HG03378 (cell line): ENCODE data around the gene DCAKD.
"Not testable (repeated sequence)": the region's sequence is repeated elsewhere in the genome, so short reads cannot be mapped to it uniquely, and the experiment has no call there.

Experiments used
- ATAC-seq: cut with Tn5 transposase; IDR thresholded peaks from one replicate; pipeline ENCODE4 v1.9.1; 2021; ENCODE audit warnings: mild to moderate bottlenecking, moderate library complexity; ENCODE audit not compliant: unreplicated experiment

The DCAKD gene

DNA sequence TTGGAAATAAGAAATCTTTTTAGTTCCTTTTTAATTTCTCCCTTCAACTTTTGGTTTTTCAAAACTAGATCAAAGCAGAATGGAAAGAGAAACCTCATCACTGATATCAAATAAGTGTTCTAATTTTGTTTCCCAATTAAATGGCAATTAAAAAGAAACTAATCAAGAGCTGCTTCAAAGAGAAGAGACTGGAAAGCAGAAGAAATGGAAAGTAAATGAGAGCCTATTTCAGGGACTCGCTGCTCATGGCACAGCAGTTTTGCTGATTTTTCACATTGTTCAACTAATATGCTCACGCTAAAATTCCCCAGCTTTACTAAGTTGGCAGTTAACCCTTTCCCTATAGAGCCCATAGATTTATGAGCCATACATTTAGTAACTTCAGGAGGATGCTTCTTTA is 16.2 kb upstream of the DCAKD start:
- no peak for ATAC-seq

- no peak for ATAC-seq
Measured at GRCh38 chr17:45063198-45063597, 11.8 kb upstream of the DCAKD start.

DNA sequence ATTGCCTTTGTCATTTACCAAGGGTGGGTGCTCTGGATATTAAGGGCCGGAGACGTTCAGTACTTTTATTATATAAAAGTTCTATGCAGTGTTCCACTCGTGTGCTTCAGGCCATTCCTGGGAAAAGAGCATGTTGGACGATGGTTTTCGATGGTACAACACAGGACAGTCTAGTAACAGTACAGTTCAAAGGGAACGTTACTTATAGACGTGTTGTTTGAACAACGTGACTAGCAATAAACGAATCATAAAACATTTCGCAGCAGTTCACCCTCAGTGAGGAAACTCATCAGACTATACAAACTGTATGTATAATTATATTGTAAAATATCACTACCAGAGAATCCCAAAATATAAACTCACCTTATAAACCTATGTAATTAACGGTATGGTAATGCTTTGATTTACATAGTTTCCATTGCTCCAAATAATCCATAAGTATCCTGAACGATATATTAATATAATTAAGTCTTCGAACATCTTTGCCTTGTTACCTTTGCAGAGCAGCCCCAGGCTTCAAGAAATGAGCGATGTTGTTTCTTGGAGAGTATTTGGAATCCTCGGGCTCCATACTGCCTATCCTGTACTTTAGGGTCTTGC is 10.3 kb upstream of the DCAKD start:
- ATAC-seq = no peak

DNA sequence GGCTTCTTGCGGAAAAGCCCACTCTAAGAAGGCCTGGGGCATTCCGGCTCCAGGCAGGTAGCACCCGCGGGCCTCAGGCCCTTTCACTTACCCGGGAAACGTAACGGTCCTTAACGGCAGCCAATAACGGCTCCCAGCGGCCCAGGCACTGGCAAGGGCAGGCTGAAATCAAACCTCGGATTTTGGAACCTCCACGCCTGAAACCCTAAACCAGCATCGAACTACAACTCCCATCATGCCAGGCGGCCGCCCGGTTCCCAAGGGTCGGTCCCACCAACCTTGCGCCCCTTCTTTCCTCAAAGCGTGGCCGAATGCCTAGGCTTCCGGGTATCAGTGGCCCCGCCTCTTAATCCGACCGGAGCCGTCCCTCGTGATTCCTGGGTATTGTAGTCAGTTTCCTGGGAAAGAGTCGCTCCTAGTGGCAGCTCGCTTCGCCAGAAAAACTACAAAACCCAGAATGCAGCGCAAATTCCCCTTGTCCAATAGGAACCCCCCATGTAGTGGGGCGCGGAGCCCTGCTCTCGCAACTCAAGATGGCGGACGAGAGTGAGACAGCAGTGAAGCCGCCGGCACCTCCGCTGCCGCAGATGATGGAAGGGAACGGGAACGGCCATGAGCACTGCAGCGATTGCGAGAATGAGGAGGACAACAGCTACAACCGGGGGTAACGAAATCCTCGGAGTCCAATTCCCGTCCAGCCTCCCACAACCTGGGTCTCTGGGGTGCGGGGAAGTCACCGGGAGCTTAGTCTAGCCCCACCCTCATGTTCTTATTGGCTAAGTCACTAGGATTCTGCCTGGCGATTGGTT is 9.6 kb upstream of the DCAKD start, which contains the start of gene NMT1:
Gene NMT1 (plus strand): TSS at position 521 of the 809 bp plus-strand sequence. CDS start 13 bp downstream, at position 534.
- peak; percentile 81 for ATAC-seq

DNA sequence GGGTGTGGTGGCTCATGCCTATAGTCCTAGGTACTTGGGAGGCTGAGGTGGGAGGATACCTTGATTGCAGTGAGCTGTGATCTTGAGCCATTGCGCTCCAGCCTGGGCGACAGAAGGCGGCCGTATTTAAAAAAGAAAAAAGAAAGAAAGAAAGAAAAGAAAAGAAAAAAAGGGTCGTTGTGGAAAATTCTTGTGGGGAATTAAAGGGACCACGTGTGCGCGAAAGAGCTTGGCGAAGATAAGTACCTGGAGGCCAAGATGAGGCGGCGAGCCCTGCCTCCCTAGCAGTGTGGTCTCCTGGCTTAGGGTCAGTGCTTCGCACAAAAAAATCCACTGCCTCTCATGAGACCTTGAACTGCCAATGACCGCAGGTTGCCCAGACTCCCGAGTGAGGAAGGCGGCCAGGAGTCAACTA is 9.0 kb upstream of the DCAKD start:
- no peak for ATAC-seq

GRCh38 chr17:45052052-45052772 is 780 bp upstream of the DCAKD start:
- no peak for ATAC-seq

DNA sequence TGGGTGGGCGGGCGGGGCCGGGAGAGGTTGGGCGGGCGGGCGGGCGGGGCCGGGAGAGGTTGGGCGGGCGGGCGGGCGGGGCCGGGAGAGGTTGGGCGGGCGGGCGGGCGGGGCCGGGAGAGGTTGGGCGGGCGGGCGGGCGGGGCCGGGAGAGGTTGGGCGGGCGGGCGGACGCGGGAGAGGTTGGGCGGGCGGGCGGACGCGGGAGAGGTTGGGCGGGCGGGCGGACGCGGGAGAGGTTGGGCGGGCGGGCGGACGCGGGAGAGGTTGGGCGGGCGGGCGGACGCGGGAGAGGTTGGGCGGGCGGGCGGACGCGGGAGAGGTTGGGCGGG is 254 bp upstream of the DCAKD start:
- not testable (repeated sequence) for ATAC-seq

DNA sequence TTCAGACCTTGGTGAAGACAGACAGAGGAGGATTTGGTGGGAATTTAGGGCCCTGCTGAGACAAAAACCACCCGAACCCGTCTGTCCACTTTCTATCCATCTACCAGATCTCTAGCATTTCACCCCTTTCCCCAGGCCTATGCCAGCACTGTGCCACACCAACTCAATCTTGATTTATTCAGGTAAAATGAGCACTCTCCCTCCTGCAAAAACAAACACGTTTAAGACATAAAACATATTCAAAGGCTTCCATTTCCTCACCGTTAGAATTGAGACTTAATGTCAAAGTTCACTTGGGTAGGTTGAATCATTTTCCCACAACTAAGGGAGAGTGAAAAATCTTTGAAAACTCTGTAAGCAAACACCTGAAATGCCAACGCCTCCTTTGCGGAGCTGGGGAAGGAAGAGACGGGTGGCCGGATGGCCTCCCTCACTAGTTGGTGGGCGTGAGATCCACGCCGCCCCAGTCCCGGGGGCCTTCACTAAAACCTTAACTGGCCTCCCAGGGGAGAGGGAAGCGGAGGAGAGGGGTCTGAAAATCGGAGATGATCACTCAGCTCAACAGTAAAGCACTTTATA is 862 bp downstream of the DCAKD start:
- no peak for ATAC-seq

GRCh38 chr17:45048795-45049563 is 2.5 kb downstream of the DCAKD start:
- ATAC-seq = no peak

DNA sequence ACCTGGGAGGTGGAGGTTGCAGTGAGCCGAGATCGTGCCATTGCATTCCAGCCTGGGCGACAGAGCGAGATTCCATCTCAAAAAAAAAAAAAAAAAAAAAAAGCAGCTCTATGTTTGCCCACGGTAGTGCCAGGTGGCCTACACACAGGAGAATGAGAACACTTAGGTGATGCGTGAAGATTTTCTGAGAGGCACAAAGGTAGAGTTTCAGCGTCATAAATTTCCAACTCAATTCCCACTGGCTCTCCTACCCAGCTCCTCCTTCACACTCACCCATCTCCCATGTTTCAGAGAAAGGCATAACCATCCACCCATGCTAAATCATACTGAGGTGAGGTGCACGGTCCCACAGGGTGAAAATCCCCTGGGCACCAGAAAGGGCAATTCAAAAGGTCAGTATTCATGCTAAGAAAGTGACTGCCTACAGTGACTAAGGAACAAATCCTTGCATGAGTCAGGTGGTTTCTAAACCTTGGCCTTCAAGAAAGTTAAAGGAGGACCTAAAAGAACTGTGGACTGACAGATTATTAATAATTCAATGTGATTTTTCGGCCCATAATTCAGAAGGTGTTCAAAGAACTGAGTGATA is 4.8 kb downstream of the DCAKD start:
- ATAC-seq = no peak

DNA sequence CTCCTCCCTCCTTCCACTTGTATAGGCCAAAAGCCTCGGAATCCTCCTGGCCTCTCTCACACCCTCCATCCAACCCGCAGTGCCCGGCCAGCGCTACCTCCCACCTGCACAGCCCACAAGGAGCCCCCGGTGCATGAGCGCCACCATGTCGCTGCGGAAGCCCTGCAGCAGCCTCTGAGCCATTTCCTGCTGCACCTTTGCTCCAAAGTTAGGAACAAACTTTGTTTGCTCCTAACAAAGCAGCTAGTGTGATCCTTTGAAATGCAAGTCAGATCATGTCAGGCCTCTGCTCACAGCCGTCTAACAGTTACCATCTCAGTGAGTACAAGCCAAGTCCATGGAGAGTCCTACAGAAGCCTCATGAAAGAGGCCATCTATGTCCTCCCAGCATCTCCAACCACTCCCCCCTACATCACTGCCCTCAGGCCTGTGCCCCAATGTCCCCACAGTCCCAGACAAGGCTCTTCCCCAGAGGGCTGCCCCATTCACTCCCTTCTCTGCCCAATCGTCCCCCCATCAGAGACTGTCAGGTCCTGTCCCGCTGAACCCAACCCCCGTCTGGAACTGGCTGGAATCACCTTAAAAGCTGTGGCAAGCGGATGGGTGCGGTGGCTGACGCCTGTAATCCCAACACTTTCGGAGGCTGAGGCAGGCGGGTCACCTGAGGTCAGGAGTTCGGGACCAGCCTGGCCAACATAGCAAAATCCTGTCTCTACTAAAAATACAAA is 7.5 kb downstream of the DCAKD start:
- no peak for ATAC-seq

DNA sequence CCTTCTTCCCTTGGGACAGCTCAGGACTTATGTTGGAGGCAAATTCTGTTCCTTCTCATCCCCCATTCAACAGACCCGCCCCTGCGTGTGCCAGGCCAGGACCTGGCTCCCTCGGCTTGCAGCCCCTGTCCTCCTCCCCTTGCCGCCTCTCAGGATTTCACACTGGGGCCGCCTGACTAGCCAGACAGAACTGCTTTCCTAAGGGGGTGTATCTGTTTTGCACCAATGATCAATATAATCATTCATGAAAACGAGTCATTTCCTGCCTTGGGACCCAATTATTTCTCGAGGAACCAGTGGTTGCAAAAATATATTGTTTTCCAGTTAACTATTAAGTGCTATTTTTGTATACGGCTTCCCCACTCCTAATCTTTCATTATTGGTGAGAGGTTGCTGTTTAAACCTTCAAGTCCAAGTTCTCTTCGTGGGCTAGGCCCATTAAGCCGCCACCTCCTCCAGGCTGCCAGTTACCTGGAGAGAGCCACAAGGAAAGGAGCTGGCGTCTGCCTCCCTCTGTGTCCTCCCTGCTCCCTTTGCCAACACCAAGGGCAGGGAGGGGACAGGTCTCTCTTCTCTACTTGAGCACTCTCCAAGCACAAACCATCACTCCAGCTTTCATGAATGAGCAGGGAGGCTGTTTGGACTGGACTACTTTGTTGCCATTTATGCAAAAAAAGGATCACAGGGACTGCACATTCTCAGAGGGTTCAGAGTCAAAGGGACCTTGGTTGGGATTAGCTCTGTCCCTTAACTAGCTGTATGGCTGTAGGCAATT is 8.9 kb downstream of the DCAKD start:
- no peak for ATAC-seq

DNA sequence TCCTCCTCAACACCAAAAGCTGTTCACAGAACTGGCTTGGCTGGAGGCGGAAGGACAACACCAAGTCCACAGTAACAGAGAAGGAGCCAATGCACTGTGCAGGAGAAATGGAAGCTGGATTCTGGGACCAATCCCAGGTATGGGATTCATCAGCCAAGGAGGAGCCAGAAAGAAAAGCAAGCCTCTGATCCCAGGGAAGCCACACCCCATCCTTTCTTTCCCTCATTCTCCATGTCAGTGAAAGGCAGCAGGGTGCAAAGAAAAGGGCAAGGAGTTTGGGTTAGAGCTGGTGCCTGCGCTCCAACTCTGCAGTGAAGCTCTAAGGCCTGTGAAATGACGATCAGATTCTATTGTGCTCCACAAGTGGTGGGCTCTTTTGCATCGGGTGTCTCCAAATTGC is 11.0 kb downstream of the DCAKD start:
- ATAC-seq = no peak

- ATAC-seq = no peak
Measured at GRCh38 chr17:45038728-45039634, 12.5 kb downstream of the DCAKD start.

DNA sequence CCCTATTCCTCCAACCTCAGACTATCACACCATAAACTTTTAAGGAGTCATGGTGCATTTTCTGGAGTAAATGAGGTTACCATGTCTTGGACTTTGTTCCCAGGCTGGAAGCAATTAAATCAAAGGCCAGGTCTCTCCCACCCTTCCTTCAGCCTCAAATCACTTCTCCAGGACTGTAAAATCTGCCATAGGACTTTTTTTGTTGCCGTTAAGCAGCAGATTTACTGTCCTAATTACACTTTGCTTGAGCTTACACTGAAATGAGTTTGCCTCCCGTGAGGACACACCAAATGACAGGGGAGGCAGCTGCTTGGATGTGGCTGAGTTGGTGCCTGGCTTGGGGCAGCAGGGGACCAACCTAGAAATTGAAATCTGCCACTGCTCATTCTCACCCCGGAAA is 14.7 kb downstream of the DCAKD start:
- ATAC-seq = no peak

- no peak for ATAC-seq
Measured at GRCh38 chr17:45035848-45036247, 15.6 kb downstream of the DCAKD start.

GRCh38 chr17:45034599-45034998 is 16.8 kb downstream of the DCAKD start:
- no peak for ATAC-seq

DNA sequence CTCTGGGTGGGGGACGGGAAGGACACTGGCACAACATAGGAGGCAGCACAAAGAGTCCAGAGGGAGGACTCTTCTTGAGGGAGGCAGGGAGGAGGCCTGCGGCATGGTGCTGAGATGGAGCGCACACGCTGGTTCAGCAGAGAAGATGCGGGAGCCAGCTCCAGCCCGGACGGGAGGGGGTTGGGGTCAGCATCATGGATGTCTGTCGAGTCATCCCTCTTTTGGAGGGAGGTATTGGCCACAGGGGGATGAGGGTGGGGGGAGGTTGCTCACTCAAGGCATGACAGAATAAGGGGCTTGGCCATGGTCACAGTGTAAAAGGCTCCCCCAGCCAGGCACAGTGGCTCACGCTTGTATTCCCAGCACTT is 19.3 kb downstream of the DCAKD start:
- ATAC-seq = no peak
